ENCODE measurements around the gene KRTAP16-1. TPM values are rescaled to one million over a fixed set of nuclear protein-coding genes. Genes with fewer than 3 reads are reported as not detected.
A peak's percentile ranks its signal among the peaks of the same experiment; 100 is the strongest.

Gene KRTAP16-1
- total and polyA plus RNA-seq, 2 of the 4 experiments (the other 2 are of a cell fraction): not detected

DNA sequence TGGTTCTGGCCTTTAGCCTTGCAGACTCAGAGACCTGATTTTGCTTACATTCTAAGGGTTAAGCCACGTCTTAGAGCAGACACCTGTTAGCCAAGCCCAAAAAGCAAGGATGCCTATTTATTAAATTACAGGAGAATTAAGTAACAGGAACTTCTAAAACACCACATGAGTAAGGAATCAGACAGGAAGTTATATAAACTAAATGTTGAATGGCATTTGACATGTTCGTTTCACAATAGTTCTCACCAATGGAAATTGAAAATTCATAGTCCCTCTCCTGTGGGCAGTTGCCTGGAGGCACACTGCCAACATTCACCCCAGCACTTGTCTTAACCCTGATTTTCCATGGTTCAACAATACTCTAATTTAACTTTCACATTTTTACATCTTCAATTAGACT, 24.6 kb downstream of the KRTAP16-1 start:
- Histone ChIP-seq H2BK5ac (ENCODE audit: low read depth, low read length, poor library complexity, severe bottlenecking) (peak overlapping the region; percentile 71), H2AK5ac (ENCODE audit: low read depth, low read length) (no peak overlapping the region), H2BK15ac (ENCODE audit: low read depth, low read length) (peak overlapping the region; percentile 22; the same call in 2 of the 3 replicates), H3K56ac (ENCODE audit: extremely low read depth, insufficient read depth, low read length) (no peak overlapping the region), H3K23ac (ENCODE audit: low read depth, low read length) (no peak overlapping the region), H2BK120ac (ENCODE audit: low read depth, low read length) (peak overlapping the region; percentile 78), H4K91ac (ENCODE audit: insufficient read depth, low read depth, low read length) (peak overlapping the region; percentile 50), H3K4ac (ENCODE audit: low read depth, low read length) (peak overlapping the region; percentile 66; the same call in 1 of the 2 replicates), H2AK9ac (replicated peaks; ENCODE audit: low read depth, low read length, poor library complexity) (no peak overlapping the region), H3K27me3 (ENCODE audit: control insufficient read depth, insufficient read depth, low read length) (no peaks in the 10 kb centered on the region), H3K9me1 (ENCODE audit: insufficient read depth, low read length) (peaks cover 7% of the 10 kb centered on the region), H3K9me3 (ENCODE audit: control insufficient read depth, insufficient read depth, low read length) (no peaks in the 10 kb centered on the region), H3K9ac (ENCODE audit: low read depth, low read length) (no peak overlapping the region), H3K4me3 (ENCODE audit: insufficient read depth, low read depth, low read length) (no peak overlapping the region), H4K20me1 (ENCODE audit: insufficient read depth, low read length) (no peaks in the 10 kb centered on the region), H3K27ac (ENCODE audit: insufficient read depth, low read length) (no peak overlapping the region), H3K4me1 (ENCODE audit: control insufficient read depth, insufficient read depth, low read length) (peaks cover 4% of the 10 kb centered on the region; the same call in 1 of the 2 replicates), H4K8ac (ENCODE audit: low read depth in 2 of 2, low read length in 2 of 2) (peak overlapping the region; percentile 17 to 31; a peak in 2 of 4 replicates), H2AFZ (replicated peaks; ENCODE audit: low read length, poor library complexity) (no peak overlapping the region), H3K79me1 (ENCODE audit: low read depth in 1 of 2, low read length in 2 of 2) (no peaks in the 10 kb centered on the region), H2BK20ac (ENCODE audit: low read depth, low read length) (peak overlapping the region; percentile 78; the same call in 1 of the 2 replicates), H4K5ac (ENCODE audit: low read depth, low read length) (no peak overlapping the region), H3K4me2 (ENCODE audit: low read depth, low read length) (peak overlapping the region; percentile 57; the same call in 1 of the 2 replicates), H3K18ac (ENCODE audit: low read depth, low read length) (peak overlapping the region; percentile 61; the same call in 1 of the 2 replicates), H3K14ac (replicated peaks; ENCODE audit: low read depth, low read length) (peak overlapping the region; percentile 38), H3K36me3 (ENCODE audit: control insufficient read depth, insufficient read depth, low read length) (no peaks in the 10 kb centered on the region)
- dilution Hi-C loops (cut with HindIII; ENCODE audit: low sequenced_read_pairs, unreplicated experiment): no loop called here
- intact Hi-C loops (cut with micrococcal nuclease): no loop called here
- no CpG with 5 or more reads among the region's 2 CpGs for WGBS, 2 experiments (ENCODE audit: extremely low coverage in 2 of 2, insufficient read length in 1 of 2)
- no TSS peak for BruUV-seq (replicated peaks)
- ChIA-PET POLR2A (ENCODE audit: unreplicated experiment) (no interaction called here), CTCF (no interaction called here)
- in situ Hi-C loops (cut with MboI; ENCODE audit: low sequenced_read_pairs): no loop called here
- DNase-seq (no peak), ATAC-seq (ENCODE audit: low read depth) (no peak)
- no peak for TF ChIP-seq CHD1 (IDR thresholded peaks at IDR 0.05; ENCODE audit: low read depth, low read length)
- TF ChIP-seq RCOR1 (IDR thresholded peaks at IDR 0.05; ENCODE audit: insufficient replicate concordance, low read length): no peak
- TF ChIP-seq, protein P1, sequence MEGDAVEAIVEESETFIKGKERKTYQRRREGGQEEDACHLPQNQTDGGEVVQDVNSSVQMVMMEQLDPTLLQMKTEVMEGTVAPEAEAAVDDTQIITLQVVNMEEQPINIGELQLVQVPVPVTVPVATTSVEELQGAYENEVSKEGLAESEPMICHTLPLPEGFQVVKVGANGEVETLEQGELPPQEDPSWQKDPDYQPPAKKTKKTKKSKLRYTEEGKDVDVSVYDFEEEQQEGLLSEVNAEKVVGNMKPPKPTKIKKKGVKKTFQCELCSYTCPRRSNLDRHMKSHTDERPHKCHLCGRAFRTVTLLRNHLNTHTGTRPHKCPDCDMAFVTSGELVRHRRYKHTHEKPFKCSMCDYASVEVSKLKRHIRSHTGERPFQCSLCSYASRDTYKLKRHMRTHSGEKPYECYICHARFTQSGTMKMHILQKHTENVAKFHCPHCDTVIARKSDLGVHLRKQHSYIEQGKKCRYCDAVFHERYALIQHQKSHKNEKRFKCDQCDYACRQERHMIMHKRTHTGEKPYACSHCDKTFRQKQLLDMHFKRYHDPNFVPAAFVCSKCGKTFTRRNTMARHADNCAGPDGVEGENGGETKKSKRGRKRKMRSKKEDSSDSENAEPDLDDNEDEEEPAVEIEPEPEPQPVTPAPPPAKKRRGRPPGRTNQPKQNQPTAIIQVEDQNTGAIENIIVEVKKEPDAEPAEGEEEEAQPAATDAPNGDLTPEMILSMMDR (conservative IDR thresholded peaks at IDR 0.05; ENCODE audit: low read depth, low read length): no peak
- TF ChIP-seq, protein P2, sequence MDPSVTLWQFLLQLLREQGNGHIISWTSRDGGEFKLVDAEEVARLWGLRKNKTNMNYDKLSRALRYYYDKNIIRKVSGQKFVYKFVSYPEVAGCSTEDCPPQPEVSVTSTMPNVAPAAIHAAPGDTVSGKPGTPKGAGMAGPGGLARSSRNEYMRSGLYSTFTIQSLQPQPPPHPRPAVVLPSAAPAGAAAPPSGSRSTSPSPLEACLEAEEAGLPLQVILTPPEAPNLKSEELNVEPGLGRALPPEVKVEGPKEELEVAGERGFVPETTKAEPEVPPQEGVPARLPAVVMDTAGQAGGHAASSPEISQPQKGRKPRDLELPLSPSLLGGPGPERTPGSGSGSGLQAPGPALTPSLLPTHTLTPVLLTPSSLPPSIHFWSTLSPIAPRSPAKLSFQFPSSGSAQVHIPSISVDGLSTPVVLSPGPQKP (IDR thresholded peaks at IDR 0.05; ENCODE audit: borderline replicate concordance, low read depth, low read length): no peak
- no peak for TF ChIP-seq RAD21 (IDR thresholded peaks at IDR 0.05; ENCODE audit: low read length)
- no peak for TF ChIP-seq POLR2A (IDR thresholded peaks at IDR 0.05; ENCODE audit: low read depth, low read length)
- TF ChIP-seq, protein P3, sequence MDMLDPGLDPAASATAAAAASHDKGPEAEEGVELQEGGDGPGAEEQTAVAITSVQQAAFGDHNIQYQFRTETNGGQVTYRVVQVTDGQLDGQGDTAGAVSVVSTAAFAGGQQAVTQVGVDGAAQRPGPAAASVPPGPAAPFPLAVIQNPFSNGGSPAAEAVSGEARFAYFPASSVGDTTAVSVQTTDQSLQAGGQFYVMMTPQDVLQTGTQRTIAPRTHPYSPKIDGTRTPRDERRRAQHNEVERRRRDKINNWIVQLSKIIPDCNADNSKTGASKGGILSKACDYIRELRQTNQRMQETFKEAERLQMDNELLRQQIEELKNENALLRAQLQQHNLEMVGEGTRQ (IDR thresholded peaks at IDR 0.05; ENCODE audit: low read depth, low read length): no peak
- no peak for TF ChIP-seq RFX5 (IDR thresholded peaks at IDR 0.05; ENCODE audit: low read depth, low read length)
- no peak for TF ChIP-seq MXI1 (IDR thresholded peaks at IDR 0.05; ENCODE audit: borderline replicate concordance, low read depth, low read length)
- TF ChIP-seq FOS (IDR thresholded peaks at IDR 0.05; ENCODE audit: low read depth, low read length): no peak
- TF ChIP-seq NFE2L2 (IDR thresholded peaks at IDR 0.05; ENCODE audit: low read depth, low read length): no peak
- TF ChIP-seq MAZ (IDR thresholded peaks at IDR 0.05; ENCODE audit: borderline replicate concordance, low read depth, low read length): no peak
- TF ChIP-seq BHLHE40 (IDR thresholded peaks at IDR 0.05; ENCODE audit: low read depth, low read length): no peak

All from IMR-90 (cell line).